ENCODE measurements around the gene ZNF695. TPM values are rescaled to one million over a fixed set of nuclear protein-coding genes. Genes with fewer than 3 reads are reported as not detected.

The ZNF695 gene
- total and polyA plus RNA-seq, 2 donors (not counting 3 experiments of a cell fraction or from before 2014, with no cell fraction given): 2.0 to 5.5 TPM

DNA sequence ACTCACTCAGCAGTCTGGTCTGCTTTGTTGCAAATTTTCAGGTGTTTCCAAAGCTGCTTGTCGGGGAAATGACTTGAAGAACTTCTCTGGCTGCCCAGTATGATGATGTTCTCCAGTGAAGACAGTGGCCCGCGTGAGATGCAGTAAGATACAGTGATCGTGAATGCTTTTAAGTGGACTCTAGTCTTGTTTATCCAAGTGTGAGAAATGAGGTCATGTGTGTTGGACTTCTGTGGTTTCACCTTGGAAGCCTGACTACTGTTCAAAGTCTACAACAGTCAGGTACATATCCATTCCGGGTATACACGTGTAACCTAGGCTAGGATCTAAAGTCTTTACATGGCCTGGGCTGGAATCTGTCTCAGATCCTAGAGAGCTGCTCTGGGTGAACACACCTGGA lies 29.1 kb downstream of the ZNF695 start:
- Histone ChIP-seq H3K79me2 (ENCODE audit: control insufficient read depth, insufficient read depth, low read length) (no peaks in the 10 kb centered on the region), H3K4me2 (ENCODE audit: insufficient read depth, low read length) (no peak overlapping the region), H3K4me3 (replicated peaks in 1 of 3; ENCODE audit: insufficient read depth in 1 of 3, low read depth in 1 of 3, low read length in 3 of 3) (no peak overlapping the region), H3K4me1 (ENCODE audit: control insufficient read depth, extremely low read depth, insufficient read depth, low read length) (no peaks in the 10 kb centered on the region), H4K20me1 (replicated peaks; ENCODE audit: control insufficient read depth, extremely low read depth, insufficient read depth, low read length) (no peaks in the 10 kb centered on the region), H3K9me1 (replicated peaks; ENCODE audit: control insufficient read depth, extremely low read depth, insufficient read depth, low read length) (no peaks in the 10 kb centered on the region), H3K9ac (replicated peaks; ENCODE audit: extremely low read depth, insufficient read depth, low read length) (no peak overlapping the region), H3K36me3 (ENCODE audit: control insufficient read depth in 2 of 2, extremely low read depth in 1 of 2, insufficient read depth in 2 of 2, low read length in 2 of 2) (no peaks in the 10 kb centered on the region), H3K27ac (ENCODE audit: insufficient read depth, low read depth, low read length) (no peak overlapping the region), H3K9me3 (replicated peaks; ENCODE audit: control insufficient read depth, insufficient read depth, low read length) (no peaks in the 10 kb centered on the region), H3K27me3 (ENCODE audit: control insufficient read depth in 2 of 2, insufficient read depth in 2 of 2, low read length in 2 of 2) (no peaks in the 10 kb centered on the region), H2AFZ (ENCODE audit: low read depth, low read length) (no peak overlapping the region)
- DNase-seq (ENCODE audit: low read depth, low spot score): no peak
- no peak for FAIRE-seq
- ChIA-PET CTCF (no interaction called here), POLR2A (no interaction called here)
- intact Hi-C loops (cut with micrococcal nuclease) (loop anchor here (10.0 kb wide), 1 partner anchor 144 kb away; no protein-coding TSS in a partner anchor), dilution Hi-C loops (cut with MboI; ENCODE audit: extremely low pct_ligation_motif_present, low sequenced_read_pairs) (no loop called here)
- no peak for TF ChIP-seq EZH2 (IDR thresholded peaks at IDR 0.05; ENCODE audit: borderline replicate concordance, low read depth, low read length, severe bottlenecking)
- TF ChIP-seq GATA2 (IDR thresholded peaks at IDR 0.05; ENCODE audit: insufficient read depth, insufficient read length, low read depth, low read length): no peak
- no peak for TF ChIP-seq FOS (IDR thresholded peaks at IDR 0.05; ENCODE audit: borderline replicate concordance, insufficient read depth, low read length)
- TF ChIP-seq POLR2AphosphoS5 (IDR thresholded peaks at IDR 0.05; ENCODE audit: insufficient read depth, low read depth, low read length): no peak
- TF ChIP-seq, protein P1, sequence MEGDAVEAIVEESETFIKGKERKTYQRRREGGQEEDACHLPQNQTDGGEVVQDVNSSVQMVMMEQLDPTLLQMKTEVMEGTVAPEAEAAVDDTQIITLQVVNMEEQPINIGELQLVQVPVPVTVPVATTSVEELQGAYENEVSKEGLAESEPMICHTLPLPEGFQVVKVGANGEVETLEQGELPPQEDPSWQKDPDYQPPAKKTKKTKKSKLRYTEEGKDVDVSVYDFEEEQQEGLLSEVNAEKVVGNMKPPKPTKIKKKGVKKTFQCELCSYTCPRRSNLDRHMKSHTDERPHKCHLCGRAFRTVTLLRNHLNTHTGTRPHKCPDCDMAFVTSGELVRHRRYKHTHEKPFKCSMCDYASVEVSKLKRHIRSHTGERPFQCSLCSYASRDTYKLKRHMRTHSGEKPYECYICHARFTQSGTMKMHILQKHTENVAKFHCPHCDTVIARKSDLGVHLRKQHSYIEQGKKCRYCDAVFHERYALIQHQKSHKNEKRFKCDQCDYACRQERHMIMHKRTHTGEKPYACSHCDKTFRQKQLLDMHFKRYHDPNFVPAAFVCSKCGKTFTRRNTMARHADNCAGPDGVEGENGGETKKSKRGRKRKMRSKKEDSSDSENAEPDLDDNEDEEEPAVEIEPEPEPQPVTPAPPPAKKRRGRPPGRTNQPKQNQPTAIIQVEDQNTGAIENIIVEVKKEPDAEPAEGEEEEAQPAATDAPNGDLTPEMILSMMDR (IDR thresholded peaks at IDR 0.05; ENCODE audit: extremely low read depth in 1 of 2, insufficient read depth in 1 of 2, low read depth in 1 of 2, low read length in 2 of 2): no peak
- no peak for TF ChIP-seq JUN (IDR thresholded peaks at IDR 0.05; ENCODE audit: borderline replicate concordance, insufficient read depth, insufficient read length, low read depth)
- TF ChIP-seq, protein P2, sequence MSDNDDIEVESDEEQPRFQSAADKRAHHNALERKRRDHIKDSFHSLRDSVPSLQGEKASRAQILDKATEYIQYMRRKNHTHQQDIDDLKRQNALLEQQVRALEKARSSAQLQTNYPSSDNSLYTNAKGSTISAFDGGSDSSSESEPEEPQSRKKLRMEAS (IDR thresholded peaks at IDR 0.05; ENCODE audit: insufficient read depth, insufficient read length): no peak
- TF ChIP-seq MYC (IDR thresholded peaks at IDR 0.05; ENCODE audit: low read depth, low read length): no peak
- no peak for TF ChIP-seq POLR2A (IDR thresholded peaks at IDR 0.05; ENCODE audit: low read depth, low read length)
- no TSS peak for BruUV-seq (replicated peaks)

Data from endothelial cell of umbilical vein (primary cell).